Measurements from ENCODE around the gene DCLK1.

GRCh38 chr13:36163286-36163685 lies 32.1 kb upstream of the DCLK1 start:
- no peak for TF ChIP-seq SP1 (IDR thresholded peaks at IDR 0.05)
- TF ChIP-seq FOXM1 (IDR thresholded peaks at IDR 0.05; ENCODE audit: borderline replicate concordance), result no peak
- no peak for TF ChIP-seq NFRKB (IDR thresholded peaks at IDR 0.05)
- TF ChIP-seq PKNOX1 (IDR thresholded peaks at IDR 0.05), result no peak
- TF ChIP-seq SUZ12 (IDR thresholded peaks at IDR 0.05), result no peak
- no peak for TF ChIP-seq BHLHE40 (IDR thresholded peaks at IDR 0.05; ENCODE audit: borderline replicate concordance)
- no peak for TF ChIP-seq FOXK2 (IDR thresholded peaks at IDR 0.05)
- no peak for TF ChIP-seq ELF4 (IDR thresholded peaks at IDR 0.05)
- TF ChIP-seq CTBP1 (IDR thresholded peaks at IDR 0.05; ENCODE audit: borderline replicate concordance), result no peak

Measured in HEK293T (cell line).